K562 (cell line): Measurements from ENCODE around the gene NAT14. TPM values are rescaled to one million over a fixed set of nuclear protein-coding genes. Genes with fewer than 3 reads are reported as not detected.
A peak's percentile ranks its signal among the peaks of the same experiment; 100 is the strongest.

Experiments
- ATAC-seq: fragments of 200-7000 bp; cut with Tn5 transposase; 3 replicates; pipeline ENCODE4 v1.9.1; 2020; ENCODE audit warnings: moderate library complexity
- BruUV-seq: library from RNA; stranded (reverse); fragments of 400-500 nt; replicated peaks from 2 replicates; lab custom pipeline; 2021; lab: Mats Ljungman, UMichigan
- CTCF ChIA-PET: fragments of 300-600 bp; formaldehyde crosslinking; extraction: SDS; loops from one replicate; lab custom pipeline; 2021; ENCODE audit warnings: low intra/inter-chr PET ratio; lab: Yijun Ruan, JAX
- POLR2A ChIA-PET: fragments of 300-600, 350-650 bp; sonication (Branson Sonifier 250); formaldehyde crosslinking; extraction: SDS; loops from one replicate; lab custom pipeline; 2021; ENCODE audit warnings: antibody characterized with exemption, inconsistent platforms; lab: Yijun Ruan, JAX
- DNase-seq, 4 experiments: peaks; one replicate each; pipeline versions ENCODE4 v3.0.0 to v3.0.0-alpha.2; 2011 to 2018; ENCODE audit warnings: low spot score in 3 of 4, mixed read lengths in 3 of 4; ENCODE audit errors: extremely low read depth in 1 of 4
- FAIRE-seq: peaks from 2 replicates; lab custom pipeline; 2011; peaks lifted over from hg19 to GRCh38; lab: Jason Lieb, UNC
- H2AFZ ChIP-seq: 2 replicates; pipeline ENCODE4 v1.6.0; 2011; ENCODE audit warnings: low read depth, low read length, control low read depth, inconsistent platforms
- H3K27ac ChIP-seq: fragments of 200-600 bp; 3 replicates; pipeline ENCODE4 v1.8.0; 2011; ENCODE audit warnings: low read depth, mild to moderate bottlenecking, control low read depth, inconsistent platforms, low read length, moderate library complexity, mixed read lengths; ENCODE audit errors: extremely low read depth
- H3K27me3 ChIP-seq, 2 experiments: fragments of 300-600 bp in 1 of 2; 2 replicates in 1 of 2; 3 replicates in 1 of 2; pipeline versions ENCODE4 v1.6.0 to v1.8.0; 2011; ENCODE audit warnings: inconsistent platforms in 2 of 2, low read length in 2 of 2, mild to moderate bottlenecking in 1 of 2, mixed read lengths in 1 of 2, moderate library complexity in 1 of 2; ENCODE audit not compliant: control insufficient read depth in 2 of 2, insufficient read depth in 2 of 2
- H3K36me3 ChIP-seq: fragments of 300-600 bp; 3 replicates; pipeline ENCODE4 v1.8.0; 2011; ENCODE audit warnings: mild to moderate bottlenecking, low read length, inconsistent platforms; ENCODE audit not compliant: control insufficient read depth, insufficient read depth
- H3K4me1 ChIP-seq, 2 experiments: fragments of 200-600 bp in 1 of 2; replicated peaks in 1 of 2; 2 replicates in 1 of 2; 3 replicates in 1 of 2; pipeline versions ENCODE4 v1.5.1 to v1.8.0; 2011; ENCODE audit warnings: inconsistent platforms in 2 of 2, low read length in 2 of 2, mild to moderate bottlenecking in 1 of 2, mixed read lengths in 1 of 2, moderate library complexity in 1 of 2; ENCODE audit not compliant: control insufficient read depth in 2 of 2, insufficient read depth in 2 of 2
- H3K4me2 ChIP-seq: 2 replicates; pipeline ENCODE4 v1.6.1; 2011; ENCODE audit warnings: low read length, control low read depth, inconsistent platforms, mixed read lengths; ENCODE audit not compliant: insufficient read depth
- H3K4me3 ChIP-seq: fragments of 200-600 bp; sonication (generic), shearing (Covaris generic); 2 replicates; pipeline ENCODE4 v1.5.1; 2016; ENCODE audit warnings: control low read depth, inconsistent platforms
- H3K79me2 ChIP-seq: fragments of 200-600 bp; 3 replicates; pipeline ENCODE4 v1.8.0; 2011; ENCODE audit warnings: low read length, inconsistent platforms; ENCODE audit not compliant: control insufficient read depth, insufficient read depth
- H3K9ac ChIP-seq, 2 experiments: 2 replicates each; pipeline versions ENCODE4 v1.6.0 to v1.6.1; 2011; ENCODE audit warnings: low read depth in 2 of 2, low read length in 2 of 2, control low read depth in 1 of 2, inconsistent platforms in 1 of 2, mild to moderate bottlenecking in 1 of 2, mixed read lengths in 1 of 2; ENCODE audit not compliant: insufficient read depth in 1 of 2
- H3K9me1 ChIP-seq: one replicate; pipeline ENCODE4 v1.6.0; 2011; ENCODE audit warnings: inconsistent platforms, mild to moderate bottlenecking, low read length, moderate library complexity; ENCODE audit not compliant: control insufficient read depth, insufficient read depth
- H3K9me3 ChIP-seq: replicated peaks from 2 replicates; pipeline ENCODE4 v1.5.1; 2011; ENCODE audit warnings: low read depth, low read length, inconsistent platforms; ENCODE audit not compliant: control insufficient read depth, insufficient read depth
- H4K20me1 ChIP-seq: replicated peaks from 2 replicates; pipeline ENCODE4 v1.6.1; 2011; ENCODE audit warnings: low read length, inconsistent platforms, mixed read lengths; ENCODE audit not compliant: control insufficient read depth, insufficient read depth
- ATF7 ChIP-seq: fragments of 450-650 bp; IDR thresholded peaks from 2 replicates; pipeline ENCODE4 v1.7.1; 2014; ENCODE audit warnings: mild to moderate bottlenecking, moderate library complexity
- BRCA1 ChIP-seq, 2 experiments: fragments of 450-650 bp in 1 of 2; sonication (generic) in 1 of 2; formaldehyde crosslinking in 1 of 2; IDR thresholded peaks; 2 replicates each; pipeline versions ENCODE4 v1.5.0 to v1.6.1; 2017 to 2020; ENCODE audit warnings: mild to moderate bottlenecking in 1 of 2, missing genetic modification reagents in 1 of 2
- CTCF ChIP-seq, 3 experiments: IDR thresholded peaks in 2 of 3; conservative IDR thresholded peaks in 1 of 3; 2 replicates each; pipeline ENCODE4 v1.5.1; 2011 to 2012; ENCODE audit warnings: low read length in 3 of 3, mild to moderate bottlenecking in 3 of 3, control low read depth in 2 of 3, improper control_type of control experiment in 1 of 3, inconsistent platforms in 1 of 3, low read depth in 1 of 3, mixed read lengths in 1 of 3, moderate library complexity in 1 of 3; ENCODE audit not compliant: insufficient read depth in 2 of 3
- FOSL1 ChIP-seq: fragments of 200-800 bp; sonication (Bioruptor generic); conservative IDR thresholded peaks from 2 replicates; pipeline ENCODE4 v1.6.1; 2016; ENCODE audit warnings: missing genetic modification characterization, missing compliant biosample characterization
- KDM2B ChIP-seq: fragments of 250-450 bp; sonication (Bioruptor Pico); IDR thresholded peaks from 2 replicates; pipeline ENCODE4 v1.8.0; 2021; ENCODE audit warnings: mild to moderate bottlenecking, moderate library complexity
- LARP7 ChIP-seq: fragments of 450-650 bp; IDR thresholded peaks from 2 replicates; pipeline ENCODE4 v1.6.1; 2016
- MED1 ChIP-seq: sonication (generic); formaldehyde crosslinking; IDR thresholded peaks from 2 replicates; pipeline ENCODE4 v1.8.1; 2023; ENCODE audit warnings: missing genetic modification reagents, borderline replicate concordance
- PHB ChIP-seq: fragments of 250-450 bp; sonication (Bioruptor Pico); IDR thresholded peaks from 2 replicates; pipeline ENCODE4 v1.5.0; 2021
- SMAD2 ChIP-seq: fragments of 150-350 bp; IDR thresholded peaks from 2 replicates; pipeline ENCODE4 v1.6.1; 2014; ENCODE audit warnings: low read depth, mild to moderate bottlenecking, low read length
- SRSF7 ChIP-seq: fragments of 200-400 bp; formaldehyde crosslinking; optimal IDR thresholded peaks from 2 replicates; pipeline ENCODE3; 2017; ENCODE audit warnings: mild to moderate bottlenecking, low read depth, low read length
- ZNF280A ChIP-seq: fragments of 450-650 bp; IDR thresholded peaks from 2 replicates; pipeline ENCODE4 v1.6.1; 2018; ENCODE audit warnings: mild to moderate bottlenecking, low read depth; ENCODE audit not compliant: partially characterized antibody
- ZNF3 ChIP-seq: fragments of 250-450 bp; sonication (Bioruptor Pico); IDR thresholded peaks from 2 replicates; pipeline ENCODE4 v1.5.0; 2021; ENCODE audit warnings: mild to moderate bottlenecking, moderate library complexity
- ZNF764 ChIP-seq: fragments of 250-450 bp; sonication (Bioruptor Pico); IDR thresholded peaks from 2 replicates; pipeline ENCODE4 v1.4.0; 2020; ENCODE audit warnings: low read depth, mild to moderate bottlenecking, moderate library complexity
- ZNF780A ChIP-seq: fragments of 250-450 bp; sonication (Bioruptor Pico); IDR thresholded peaks from 2 replicates; pipeline ENCODE4 v1.5.0; 2021; ENCODE audit warnings: mild to moderate bottlenecking
- WGBS: fragments of 100-300 bp; shearing (Covaris generic); methylation state at CpG from one replicate; pipeline ENCODE4 v1.1.6; 2016; ENCODE audit warnings: low coverage, mixed read lengths; ENCODE audit not compliant: insufficient coverage; ENCODE audit errors: missing lambda C conversion rate; 5-methylcytosine and 5-hydroxymethylcytosine counted together
- in situ Hi-C: fragments of 300-500 bp; cut with MboI; formaldehyde crosslinking; loops from 4 replicates; pipeline ENCODE4 v1.15.0; 2018; ENCODE audit warnings: inconsistent platforms, mixed read lengths
- intact Hi-C: fragments of 100-400 bp; cut with micrococcal nuclease; formaldehyde crosslinking; loops from 2 replicates; pipeline ENCODE4 v1.14.2; 2022
- polyA plus RNA-seq, 8 experiments: library from polyadenylated mRNA; depleted of rRNA in 4 of 8; stranded (reverse) in 5 of 8; unstranded in 3 of 8; fragments of >200 nt; fragmentation: Nextera tagmentation in 2 of 8; fragmentation: Illumina TruSeq in 1 of 8; extraction: Ambion mirVana in 2 of 8; extraction: Trizol in 1 of 8; gene quantifications; 2 replicates each; pipeline versions ENCODE4 v1.2.1 to v1.2.3, GENCODE V29; 2011 to 2014; ENCODE audit warnings: inconsistent platforms in 1 of 8, missing spikeins in 1 of 8
- total RNA-seq, 7 experiments: library from RNA; depleted of rRNA in 6 of 7; stranded (reverse); fragments of >200 nt in 6 of 7; fragmentation: Illumina TruSeq in 2 of 7; extraction: Trizol in 2 of 7; gene quantifications; 2 replicates each; pipeline versions ENCODE4 v1.2.1 to v1.2.3, GENCODE V29; 2011 to 2021; ENCODE audit warnings: low replicate concordance in 1 of 7
- TF ChIP-seq, protein P1 (sequence below): sonication (generic); formaldehyde crosslinking; IDR thresholded peaks from 2 replicates; pipeline ENCODE4 v1.8.0; 2022; ENCODE audit warnings: mild to moderate bottlenecking, missing genetic modification reagents
- TF ChIP-seq, protein P2 (sequence below): sonication (generic); formaldehyde crosslinking; IDR thresholded peaks from 2 replicates; pipeline ENCODE4 v1.9.0; 2022; ENCODE audit warnings: mild to moderate bottlenecking, missing genetic modification reagents
- TF ChIP-seq, protein P3 (sequence below): sonication (generic); formaldehyde crosslinking; IDR thresholded peaks from 2 replicates; pipeline ENCODE4 v1.8.0; 2022; ENCODE audit warnings: missing genetic modification reagents, mild to moderate bottlenecking, borderline replicate concordance

NAT14 gene
- total and polyA plus RNA-seq, 9 of the 15 experiments (the other 6 are each of a cell fraction or from before 2014, with no cell fraction given) = 2.4 to 77.0 (median 26.7) TPM

GRCh38 chr19:55468054-55468393 lies 17.0 kb upstream of the NAT14 start:
- H3K4me1 ChIP-seq = peaks cover 23 to 52% of the 10 kb centered on the region in 2 experiments; a peak in 4 of 5 replicates
- 2% methylated on average over 4 of the region's 4 CpGs for WGBS
- peak overlapping the region; percentile 93 for H2AFZ ChIP-seq
- CTCF ChIA-PET = no interaction called here
- peak overlapping the region; percentile 62 for H3K4me2 ChIP-seq
- POLR2A ChIA-PET = interaction anchor here (0.8 to 2.3 kb wide), 9 partner anchors 9 to 252 kb away, joined by 3 to 26 read pairs (median 6); partner anchors contain the start of genes NAT14, UBE2S and ZNF628
- ATAC-seq = no peak
- H3K27ac ChIP-seq = peak overlapping the region; percentile 27
- no peak for FAIRE-seq
- peak overlapping the region; percentile 0 to 64; a peak in 3 of 4 replicates for H3K9ac ChIP-seq
- H3K9me3 ChIP-seq = no peaks in the 10 kb centered on the region
- no peaks in the 10 kb centered on the region for H3K9me1 ChIP-seq
- no peak overlapping the region for H3K4me3 ChIP-seq
- DNase-seq = no peak
- no peaks in the 10 kb centered on the region for H3K36me3 ChIP-seq
- BruUV-seq = no TSS peak
- no peaks in the 10 kb centered on the region for H4K20me1 ChIP-seq
- H3K79me2 ChIP-seq = no peaks in the 10 kb centered on the region
- intact Hi-C loops = no loop called here
- in situ Hi-C loops = no loop called here
- H3K27me3 ChIP-seq = no peaks in the 10 kb centered on the region
- TF ChIP-seq ATF7 = no peak
- TF ChIP-seq SRSF7 = no peak
- TF ChIP-seq, protein P1, sequence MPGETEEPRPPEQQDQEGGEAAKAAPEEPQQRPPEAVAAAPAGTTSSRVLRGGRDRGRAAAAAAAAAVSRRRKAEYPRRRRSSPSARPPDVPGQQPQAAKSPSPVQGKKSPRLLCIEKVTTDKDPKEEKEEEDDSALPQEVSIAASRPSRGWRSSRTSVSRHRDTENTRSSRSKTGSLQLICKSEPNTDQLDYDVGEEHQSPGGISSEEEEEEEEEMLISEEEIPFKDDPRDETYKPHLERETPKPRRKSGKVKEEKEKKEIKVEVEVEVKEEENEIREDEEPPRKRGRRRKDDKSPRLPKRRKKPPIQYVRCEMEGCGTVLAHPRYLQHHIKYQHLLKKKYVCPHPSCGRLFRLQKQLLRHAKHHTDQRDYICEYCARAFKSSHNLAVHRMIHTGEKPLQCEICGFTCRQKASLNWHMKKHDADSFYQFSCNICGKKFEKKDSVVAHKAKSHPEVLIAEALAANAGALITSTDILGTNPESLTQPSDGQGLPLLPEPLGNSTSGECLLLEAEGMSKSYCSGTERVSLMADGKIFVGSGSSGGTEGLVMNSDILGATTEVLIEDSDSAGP = no peak
- no peak for TF ChIP-seq PHB
- TF ChIP-seq KDM2B (CRISPR knock-in tag) = no peak
- TF ChIP-seq ZNF280A = no peak
- TF ChIP-seq, protein P2, sequence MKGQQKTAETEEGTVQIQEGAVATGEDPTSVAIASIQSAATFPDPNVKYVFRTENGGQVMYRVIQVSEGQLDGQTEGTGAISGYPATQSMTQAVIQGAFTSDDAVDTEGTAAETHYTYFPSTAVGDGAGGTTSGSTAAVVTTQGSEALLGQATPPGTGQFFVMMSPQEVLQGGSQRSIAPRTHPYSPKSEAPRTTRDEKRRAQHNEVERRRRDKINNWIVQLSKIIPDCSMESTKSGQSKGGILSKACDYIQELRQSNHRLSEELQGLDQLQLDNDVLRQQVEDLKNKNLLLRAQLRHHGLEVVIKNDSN (CRISPR knock-in tag) = no peak
- TF ChIP-seq ZNF780A (CRISPR knock-in tag) = no peak
- no peak for TF ChIP-seq BRCA1 (IDR thresholded peaks at IDR 0.05)
- no peak for TF ChIP-seq BRCA1 (CRISPR knock-in tag; IDR thresholded peaks at IDR 0.05)
- no peak for TF ChIP-seq SMAD2
- TF ChIP-seq FOSL1 (tag) = no peak
- peak in 1 of 3 experiments; percentile 34; a peak in 1 of 6 replicates for TF ChIP-seq CTCF (IDR thresholded peaks at IDR 0.05 in 2 of 3, conservative IDR thresholded peaks at IDR 0.05 in 1 of 3; ENCODE audit: insufficient read depth in 2 of 3, low read depth in 1 of 3, low read length in 3 of 3)
- TF ChIP-seq ZNF764 = no peak
- peak; percentile 65; the same call in 1 of the 2 replicates for TF ChIP-seq ZNF3 (CRISPR knock-in tag)
- TF ChIP-seq LARP7 = no peak
- TF ChIP-seq, protein P3, sequence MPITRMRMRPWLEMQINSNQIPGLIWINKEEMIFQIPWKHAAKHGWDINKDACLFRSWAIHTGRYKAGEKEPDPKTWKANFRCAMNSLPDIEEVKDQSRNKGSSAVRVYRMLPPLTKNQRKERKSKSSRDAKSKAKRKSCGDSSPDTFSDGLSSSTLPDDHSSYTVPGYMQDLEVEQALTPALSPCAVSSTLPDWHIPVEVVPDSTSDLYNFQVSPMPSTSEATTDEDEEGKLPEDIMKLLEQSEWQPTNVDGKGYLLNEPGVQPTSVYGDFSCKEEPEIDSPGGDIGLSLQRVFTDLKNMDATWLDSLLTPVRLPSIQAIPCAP = no peak
- no peak for TF ChIP-seq MED1 (CRISPR knock-in tag)
